Karpas-422 (cell line): ENCODE results near the gene CWC27. TPM values are rescaled to one million over a fixed set of nuclear protein-coding genes. Genes with fewer than 3 reads are reported as not detected.

Experiments
- DNase-seq: peaks from one replicate; pipeline ENCODE4 v3.0.0-alpha.2; 2015
- H2AFZ ChIP-seq: fragments of 200-600 bp; sonication (generic); 2 replicates; pipeline ENCODE4 v1.6.1; 2014; ENCODE audit warnings: antibody characterized with exemption, low read length, mixed read lengths
- H3K27ac ChIP-seq: fragments of 200-600 bp; sonication (generic); 2 replicates; pipeline ENCODE4 v1.5.1; 2014; ENCODE audit warnings: mild to moderate bottlenecking, low read length, moderate library complexity
- H3K27me3 ChIP-seq: fragments of 200-600 bp; sonication (generic); 2 replicates; pipeline ENCODE4 v1.6.1; 2014; ENCODE audit warnings: low read length, mixed read lengths
- H3K36me3 ChIP-seq: fragments of 200-600 bp; sonication (generic); 2 replicates; pipeline ENCODE4 v1.6.1; 2014; ENCODE audit warnings: low read length, mixed read lengths; ENCODE audit not compliant: insufficient read depth
- H3K4me1 ChIP-seq: fragments of 200-600 bp; sonication (generic); 2 replicates; pipeline ENCODE4 v1.6.1; 2014; ENCODE audit warnings: mild to moderate bottlenecking, low read length, mixed read lengths
- H3K4me2 ChIP-seq: fragments of 200-600 bp; sonication (generic); 2 replicates; pipeline ENCODE4 v1.6.1; 2014; ENCODE audit warnings: low read length, low read depth, mild to moderate bottlenecking; ENCODE audit not compliant: poor library complexity, severe bottlenecking
- H3K4me3 ChIP-seq: fragments of 200-600 bp; sonication (generic); 2 replicates; pipeline ENCODE4 v1.5.1; 2014; ENCODE audit warnings: mild to moderate bottlenecking, antibody characterized with exemption, low read length, mixed read lengths
- H3K79me2 ChIP-seq: fragments of 200-600 bp; sonication (generic); 2 replicates; pipeline ENCODE4 v1.6.1; 2014; ENCODE audit warnings: mild to moderate bottlenecking, low read length, mixed read lengths
- H3K9ac ChIP-seq: fragments of 200-600 bp; sonication (generic); 2 replicates; pipeline ENCODE4 v1.6.0; 2014; ENCODE audit warnings: low read length
- H3K9me2 ChIP-seq: fragments of 200-600 bp; sonication (generic), shearing (Covaris generic); replicated peaks from 2 replicates; pipeline ENCODE4 v1.6.0; 2014; ENCODE audit warnings: mild to moderate bottlenecking, low read length, moderate library complexity; ENCODE audit not compliant: insufficient read depth
- H3K9me3 ChIP-seq: fragments of 300-700, 200-600 bp; sonication (generic); 2 replicates; pipeline ENCODE4 v1.6.1; 2014; ENCODE audit warnings: low read length, mixed read lengths
- H4K20me1 ChIP-seq: fragments of 200-600 bp; sonication (generic); 2 replicates; pipeline ENCODE4 v1.6.1; 2014; ENCODE audit warnings: mild to moderate bottlenecking, antibody characterized with exemption, low read length, low read depth; ENCODE audit not compliant: insufficient read depth
- total RNA-seq: library from RNA; depleted of rRNA; stranded (reverse); fragments of >200 nt; shearing (Covaris generic); gene quantifications from 2 replicates; pipeline ENCODE4 v1.2.3, GENCODE V29; 2014; ENCODE audit warnings: low replicate concordance

The CWC27 gene
- total RNA-seq, 1 experiment from 2014 or later: 24.5 TPM

DNA sequence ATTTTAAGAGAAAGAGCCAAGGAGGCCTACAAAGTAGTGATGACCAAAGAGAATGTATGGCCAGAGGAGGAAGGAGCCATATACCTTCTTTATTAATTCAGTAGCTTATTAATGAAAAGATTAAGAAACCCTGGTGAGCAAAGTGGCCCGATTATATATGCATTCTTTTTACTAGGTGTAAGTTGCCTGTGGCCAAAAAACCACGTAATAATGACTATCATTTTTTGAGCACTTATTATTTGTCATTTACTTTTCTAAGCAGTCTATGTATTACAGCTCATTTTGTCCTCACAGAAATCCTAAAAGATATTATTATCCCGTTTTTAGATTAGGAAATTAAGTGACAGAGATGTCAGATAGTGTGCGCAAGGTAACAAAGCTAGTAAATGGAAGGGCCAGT lies 3.0 kb downstream of the CWC27 start:
- Histone ChIP-seq H4K20me1 (no peaks in the 10 kb centered on the region), H3K9me2 (no peaks in the 10 kb centered on the region), H3K4me3 (no peak overlapping the region), H3K4me2 (no peak overlapping the region), H3K27ac (no peak overlapping the region), H3K9me3 (no peaks in the 10 kb centered on the region), H3K79me2 (peaks cover 81% of the 10 kb centered on the region), H3K36me3 (peaks cover 12% of the 10 kb centered on the region), H3K27me3 (no peaks in the 10 kb centered on the region), H3K9ac (no peak overlapping the region), H3K4me1 (peaks cover 46% of the 10 kb centered on the region), H2AFZ (no peak overlapping the region)
- no peak for DNase-seq

DNA sequence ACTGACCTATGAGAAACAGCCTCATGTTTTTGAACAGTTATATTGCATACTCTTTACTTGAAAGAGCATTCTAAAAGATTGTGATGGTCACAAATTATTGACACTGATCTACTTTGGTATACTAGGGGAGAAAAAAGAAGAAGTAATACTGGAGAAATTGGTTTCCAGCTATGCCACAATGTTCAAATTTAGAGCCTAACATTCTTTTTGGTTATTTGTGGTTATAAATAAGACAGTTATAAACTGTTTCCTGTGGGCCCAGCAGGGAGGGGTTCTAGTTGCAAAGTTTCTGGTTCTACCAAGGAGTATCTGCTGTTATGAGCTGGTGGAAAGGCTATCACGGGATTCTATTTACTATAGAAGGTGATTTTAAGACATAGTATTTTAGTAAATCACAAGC lies 4.8 kb downstream of the CWC27 start:
- H3K9me2 ChIP-seq: no peaks in the 10 kb centered on the region
- DNase-seq: no peak
- no peaks in the 10 kb centered on the region for H3K27me3 ChIP-seq
- H3K36me3 ChIP-seq: peaks cover 27% of the 10 kb centered on the region
- no peak overlapping the region for H3K4me3 ChIP-seq
- H3K9ac ChIP-seq: no peak overlapping the region
- no peaks in the 10 kb centered on the region for H3K9me3 ChIP-seq
- H4K20me1 ChIP-seq: no peaks in the 10 kb centered on the region
- peak overlapping the region; percentile 11 for H3K4me2 ChIP-seq
- no peak overlapping the region for H2AFZ ChIP-seq
- peak overlapping the region; percentile 6; the same call in 1 of the 2 replicates for H3K27ac ChIP-seq
- H3K4me1 ChIP-seq: peaks cover 39% of the 10 kb centered on the region
- peaks cover 79% of the 10 kb centered on the region for H3K79me2 ChIP-seq

GRCh38 chr5:64775291-64775690 lies 6.6 kb downstream of the CWC27 start:
- Histone ChIP-seq H3K4me2 (no peak overlapping the region), H3K27me3 (no peaks in the 10 kb centered on the region), H2AFZ (no peak overlapping the region), H3K79me2 (peaks cover 79% of the 10 kb centered on the region), H3K9ac (no peak overlapping the region), H3K4me1 (peaks cover 29% of the 10 kb centered on the region), H3K36me3 (peaks cover 33% of the 10 kb centered on the region), H3K27ac (no peak overlapping the region), H3K4me3 (no peak overlapping the region), H3K9me2 (no peaks in the 10 kb centered on the region), H4K20me1 (no peaks in the 10 kb centered on the region), H3K9me3 (no peaks in the 10 kb centered on the region)
- DNase-seq: no peak

DNA sequence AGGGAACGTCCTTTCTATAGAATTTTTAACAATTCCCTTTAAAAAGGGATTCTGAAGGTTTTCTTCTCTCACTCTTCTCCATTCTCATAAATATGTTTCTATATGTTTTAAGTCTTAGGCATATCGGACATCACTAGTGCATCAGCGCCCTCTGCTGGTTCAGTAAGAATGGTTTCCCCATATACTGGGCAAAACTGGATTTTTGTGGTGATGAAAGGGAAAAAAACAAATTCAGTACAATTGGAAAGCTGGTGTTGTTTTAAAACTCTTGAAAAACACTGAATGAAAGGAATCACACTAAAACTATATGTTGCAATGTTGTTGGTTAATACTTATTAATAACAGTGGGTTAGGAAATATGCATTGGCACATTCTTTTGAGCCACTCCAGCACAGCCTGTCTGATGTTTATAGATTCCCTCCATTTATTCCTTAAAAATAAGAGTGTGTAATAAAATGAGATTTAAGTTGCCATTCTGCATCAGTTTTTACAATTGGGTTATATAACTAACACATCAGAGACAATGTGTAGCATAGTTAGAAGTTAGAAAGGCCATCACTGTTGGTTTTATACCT lies 15.8 kb downstream of the CWC27 start:
- Histone ChIP-seq H3K9me3 (no peaks in the 10 kb centered on the region), H3K9me2 (0 out of 2 replicates have a peak, but pooled peaks cover 3% of the 10 kb centered on the region), H3K4me3 (no peak overlapping the region), H4K20me1 (no peaks in the 10 kb centered on the region), H2AFZ (no peak overlapping the region), H3K27me3 (no peaks in the 10 kb centered on the region), H3K9ac (no peak overlapping the region), H3K36me3 (peaks cover 19% of the 10 kb centered on the region; the same call in 1 of the 2 replicates), H3K4me1 (peaks cover 6% of the 10 kb centered on the region; the same call in 1 of the 2 replicates), H3K27ac (no peak overlapping the region), H3K4me2 (no peak overlapping the region), H3K79me2 (peaks cover 23% of the 10 kb centered on the region)
- peak; percentile 92 for DNase-seq

DNA sequence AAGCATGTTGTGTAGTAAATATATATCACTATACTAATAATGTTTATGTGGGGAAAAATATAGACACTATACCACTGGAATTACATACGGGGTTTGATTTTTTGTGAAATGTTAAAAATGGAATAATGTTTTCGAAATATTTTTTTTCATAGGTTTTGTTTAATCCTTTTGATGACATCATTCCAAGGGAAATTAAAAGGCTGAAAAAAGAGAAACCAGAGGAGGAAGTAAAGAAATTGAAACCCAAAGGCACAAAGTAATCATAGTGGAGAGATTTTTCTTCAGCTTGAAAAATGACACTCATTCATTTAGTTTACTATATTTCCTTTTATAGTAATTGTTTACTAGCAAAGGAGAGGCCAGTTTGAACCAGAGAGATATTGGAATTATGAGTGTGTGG lies 17.6 kb downstream of the CWC27 start:
- Histone ChIP-seq H3K4me2 (no peak overlapping the region), H3K27ac (no peak overlapping the region), H3K27me3 (no peaks in the 10 kb centered on the region), H3K9me2 (0 out of 2 replicates have a peak, but pooled peaks cover 4% of the 10 kb centered on the region), H2AFZ (no peak overlapping the region), H3K79me2 (peaks cover 13% of the 10 kb centered on the region), H3K4me1 (peaks cover 6% of the 10 kb centered on the region; the same call in 1 of the 2 replicates), H3K9ac (no peak overlapping the region), H3K9me3 (no peaks in the 10 kb centered on the region), H3K36me3 (peaks cover 14% of the 10 kb centered on the region; the same call in 1 of the 2 replicates), H4K20me1 (no peaks in the 10 kb centered on the region), H3K4me3 (no peak overlapping the region)
- DNase-seq: no peak

GRCh38 chr5:64788156-64788555 lies 19.4 kb downstream of the CWC27 start:
- Histone ChIP-seq H3K9me2 (0 out of 2 replicates have a peak, but pooled peaks cover 4% of the 10 kb centered on the region), H3K27ac (no peak overlapping the region), H3K27me3 (no peaks in the 10 kb centered on the region), H2AFZ (no peak overlapping the region), H3K36me3 (peaks cover 11% of the 10 kb centered on the region; the same call in 1 of the 2 replicates), H3K79me2 (peaks cover 9% of the 10 kb centered on the region), H3K4me3 (no peak overlapping the region), H3K9me3 (no peaks in the 10 kb centered on the region), H4K20me1 (no peaks in the 10 kb centered on the region), H3K9ac (no peak overlapping the region), H3K4me1 (peaks cover 6% of the 10 kb centered on the region; the same call in 1 of the 2 replicates), H3K4me2 (no peak overlapping the region)
- no peak for DNase-seq

GRCh38 chr5:64789457-64789856 lies 20.7 kb downstream of the CWC27 start:
- Histone ChIP-seq H3K36me3 (peaks cover 17% of the 10 kb centered on the region; the same call in 1 of the 2 replicates), H3K27me3 (no peaks in the 10 kb centered on the region), H2AFZ (no peak overlapping the region), H3K9me3 (no peaks in the 10 kb centered on the region), H3K4me1 (peaks cover 6% of the 10 kb centered on the region; the same call in 1 of the 2 replicates), H3K4me3 (no peak overlapping the region), H4K20me1 (no peaks in the 10 kb centered on the region), H3K4me2 (no peak overlapping the region), H3K9ac (no peak overlapping the region), H3K9me2 (0 out of 2 replicates have a peak, but pooled peaks cover 4% of the 10 kb centered on the region), H3K79me2 (peaks cover 7% of the 10 kb centered on the region; the same call in 1 of the 2 replicates), H3K27ac (no peak overlapping the region)
- DNase-seq: no peak

DNA sequence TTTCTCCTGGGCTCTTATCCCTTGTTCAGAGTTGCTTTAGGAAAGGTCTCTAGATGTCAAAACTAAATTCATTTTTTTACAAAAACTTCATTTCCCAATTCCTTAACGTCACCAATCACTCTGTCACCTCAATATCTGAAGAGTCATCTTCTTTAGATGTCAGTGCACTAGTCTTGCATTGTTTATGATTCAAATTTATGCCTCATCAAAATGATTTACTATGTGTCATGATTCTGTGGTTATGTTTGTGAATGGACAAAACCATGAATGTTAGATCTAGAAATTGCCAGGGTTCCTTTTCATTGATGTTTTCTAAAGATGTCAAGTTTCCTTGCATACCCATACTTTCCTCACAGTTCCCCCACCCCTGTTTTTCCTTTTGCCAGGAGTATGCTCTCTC lies 21.5 kb downstream of the CWC27 start:
- Histone ChIP-seq H3K4me3 (no peak overlapping the region), H4K20me1 (no peaks in the 10 kb centered on the region), H3K9ac (no peak overlapping the region), H3K4me2 (no peak overlapping the region), H3K79me2 (0 out of 2 replicates have a peak, but pooled peaks cover 3% of the 10 kb centered on the region), H3K27ac (no peak overlapping the region), H3K9me2 (0 out of 2 replicates have a peak, but pooled peaks cover 4% of the 10 kb centered on the region), H2AFZ (no peak overlapping the region), H3K27me3 (no peaks in the 10 kb centered on the region), H3K9me3 (no peaks in the 10 kb centered on the region), H3K4me1 (peaks cover 6% of the 10 kb centered on the region; the same call in 1 of the 2 replicates), H3K36me3 (peaks cover 17% of the 10 kb centered on the region; the same call in 1 of the 2 replicates)
- no peak for DNase-seq
